ENCODE measurements around the gene INAVA.

DNA sequence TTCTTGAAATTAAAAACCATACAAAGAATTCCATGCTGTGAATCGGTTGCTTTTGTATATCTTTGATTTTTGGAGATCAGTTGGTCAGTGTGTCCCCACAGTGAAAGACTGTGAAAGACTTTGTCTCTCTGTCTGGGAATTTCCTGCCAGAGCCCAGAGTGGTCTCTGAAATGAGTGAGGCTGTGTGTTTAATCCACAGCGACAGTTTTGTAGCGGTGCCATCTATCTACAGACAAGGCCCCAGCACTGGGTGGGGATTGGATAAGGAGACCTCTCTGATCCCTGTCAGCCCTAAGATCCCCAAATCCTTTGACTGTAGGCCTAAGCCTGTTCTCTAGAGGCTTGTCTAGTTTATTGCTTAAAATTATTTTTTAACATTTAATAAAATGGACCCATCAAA is 11.6 kb upstream of the INAVA start:
- no peak for TF ChIP-seq EZH2 (IDR thresholded peaks at IDR 0.05; ENCODE audit: borderline replicate concordance)
- TF ChIP-seq, protein P1, sequence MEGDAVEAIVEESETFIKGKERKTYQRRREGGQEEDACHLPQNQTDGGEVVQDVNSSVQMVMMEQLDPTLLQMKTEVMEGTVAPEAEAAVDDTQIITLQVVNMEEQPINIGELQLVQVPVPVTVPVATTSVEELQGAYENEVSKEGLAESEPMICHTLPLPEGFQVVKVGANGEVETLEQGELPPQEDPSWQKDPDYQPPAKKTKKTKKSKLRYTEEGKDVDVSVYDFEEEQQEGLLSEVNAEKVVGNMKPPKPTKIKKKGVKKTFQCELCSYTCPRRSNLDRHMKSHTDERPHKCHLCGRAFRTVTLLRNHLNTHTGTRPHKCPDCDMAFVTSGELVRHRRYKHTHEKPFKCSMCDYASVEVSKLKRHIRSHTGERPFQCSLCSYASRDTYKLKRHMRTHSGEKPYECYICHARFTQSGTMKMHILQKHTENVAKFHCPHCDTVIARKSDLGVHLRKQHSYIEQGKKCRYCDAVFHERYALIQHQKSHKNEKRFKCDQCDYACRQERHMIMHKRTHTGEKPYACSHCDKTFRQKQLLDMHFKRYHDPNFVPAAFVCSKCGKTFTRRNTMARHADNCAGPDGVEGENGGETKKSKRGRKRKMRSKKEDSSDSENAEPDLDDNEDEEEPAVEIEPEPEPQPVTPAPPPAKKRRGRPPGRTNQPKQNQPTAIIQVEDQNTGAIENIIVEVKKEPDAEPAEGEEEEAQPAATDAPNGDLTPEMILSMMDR (IDR thresholded peaks at IDR 0.05; ENCODE audit: poor library complexity), result no peak
